Lower leg skin (tissue), 3 donors: Measurements from ENCODE around the gene FCN2.

Experiments used
- POLR2A ChIP-seq, 2 donors: fragments of 450-650 bp; IDR thresholded peaks; one replicate each; pipeline ENCODE4 v1.6.1; 2016 to 2017; ENCODE audit warnings: antibody characterized with exemption in 2 of 2, mild to moderate bottlenecking in 1 of 2, moderate library complexity in 1 of 2
- TF ChIP-seq, protein P1 (sequence below), 3 donors: fragments of 450-650 bp; IDR thresholded peaks; one replicate each; pipeline ENCODE4 v1.5.1; 2016; ENCODE audit warnings: antibody characterized with exemption in 3 of 3, mild to moderate bottlenecking in 3 of 3, moderate library complexity in 2 of 3

DNA sequence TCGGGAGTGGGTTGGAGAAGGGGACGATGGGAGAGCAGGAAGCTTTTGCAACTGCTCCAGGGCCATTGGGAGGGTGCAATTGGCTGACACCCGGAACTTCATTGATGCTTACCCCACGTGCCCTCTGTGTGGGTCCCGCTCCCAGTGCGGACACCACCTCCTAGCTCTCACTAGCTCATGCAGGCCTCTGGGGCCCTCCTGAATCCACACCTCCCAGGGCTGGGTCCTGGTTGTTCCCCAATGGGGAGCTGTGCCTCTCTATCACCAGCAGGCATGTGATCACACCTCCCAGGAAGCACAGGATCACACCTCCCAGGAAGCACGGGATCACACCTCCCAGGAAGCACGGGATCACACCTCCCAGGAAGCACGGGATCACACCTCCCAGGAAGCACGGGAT lies 32.1 kb upstream of the FCN2 start:
- no peak for TF ChIP-seq POLR2A (IDR thresholded peaks at IDR 0.05)
- TF ChIP-seq, protein P1, sequence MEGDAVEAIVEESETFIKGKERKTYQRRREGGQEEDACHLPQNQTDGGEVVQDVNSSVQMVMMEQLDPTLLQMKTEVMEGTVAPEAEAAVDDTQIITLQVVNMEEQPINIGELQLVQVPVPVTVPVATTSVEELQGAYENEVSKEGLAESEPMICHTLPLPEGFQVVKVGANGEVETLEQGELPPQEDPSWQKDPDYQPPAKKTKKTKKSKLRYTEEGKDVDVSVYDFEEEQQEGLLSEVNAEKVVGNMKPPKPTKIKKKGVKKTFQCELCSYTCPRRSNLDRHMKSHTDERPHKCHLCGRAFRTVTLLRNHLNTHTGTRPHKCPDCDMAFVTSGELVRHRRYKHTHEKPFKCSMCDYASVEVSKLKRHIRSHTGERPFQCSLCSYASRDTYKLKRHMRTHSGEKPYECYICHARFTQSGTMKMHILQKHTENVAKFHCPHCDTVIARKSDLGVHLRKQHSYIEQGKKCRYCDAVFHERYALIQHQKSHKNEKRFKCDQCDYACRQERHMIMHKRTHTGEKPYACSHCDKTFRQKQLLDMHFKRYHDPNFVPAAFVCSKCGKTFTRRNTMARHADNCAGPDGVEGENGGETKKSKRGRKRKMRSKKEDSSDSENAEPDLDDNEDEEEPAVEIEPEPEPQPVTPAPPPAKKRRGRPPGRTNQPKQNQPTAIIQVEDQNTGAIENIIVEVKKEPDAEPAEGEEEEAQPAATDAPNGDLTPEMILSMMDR (IDR thresholded peaks at IDR 0.05): no peak
